Liver (tissue), 9 donors: Measurements from ENCODE around the gene CCR2. TPM values are rescaled to one million over a fixed set of nuclear protein-coding genes. Genes with fewer than 3 reads are reported as not detected.
"Not testable (repeated sequence)": the region's sequence is repeated elsewhere in the genome, so short reads cannot be mapped to it uniquely, and the experiment has no call there.

Experiments
- DNase-seq: peaks from one replicate; pipeline ENCODE4 v3.0.0-alpha.2; 2017; ENCODE audit warnings: low spot score
- H3K27ac ChIP-seq, 2 donors: one replicate each; pipeline ENCODE4 v1.7.0; 2013; ENCODE audit warnings: inconsistent platforms in 2 of 2, low read length in 2 of 2, control low read depth in 1 of 2, low read depth in 1 of 2, mild to moderate bottlenecking in 1 of 2
- H3K27me3 ChIP-seq, 4 donors: one replicate each; pipeline versions ENCODE4 v1.6.1 to v1.7.0; 2013; ENCODE audit warnings: low read length in 3 of 4, inconsistent platforms in 1 of 4, mild to moderate bottlenecking in 1 of 4, moderate library complexity in 1 of 4; ENCODE audit not compliant: control insufficient read depth in 4 of 4, insufficient read depth in 4 of 4
- H3K36me3 ChIP-seq, 4 donors: one replicate each; pipeline versions ENCODE4 v1.6.1 to v1.7.0; 2013; ENCODE audit warnings: low read length in 3 of 4, mild to moderate bottlenecking in 3 of 4, low read depth in 1 of 4, moderate library complexity in 1 of 4; ENCODE audit not compliant: control insufficient read depth in 4 of 4, insufficient read depth in 3 of 4
- H3K4me1 ChIP-seq, 4 donors: one replicate each; pipeline versions ENCODE4 v1.6.1 to v1.7.0; 2013; ENCODE audit warnings: low read length in 3 of 4, mild to moderate bottlenecking in 3 of 4, moderate library complexity in 1 of 4; ENCODE audit not compliant: control insufficient read depth in 4 of 4, insufficient read depth in 4 of 4
- H3K4me3 ChIP-seq, 3 donors: one replicate each; pipeline versions ENCODE4 v1.6.1 to v1.7.0; 2013; ENCODE audit warnings: low read length in 3 of 3, control low read depth in 1 of 3, low read depth in 1 of 3, mild to moderate bottlenecking in 1 of 3
- H3K9ac ChIP-seq, 2 donors: one replicate each; pipeline ENCODE4 v1.7.0; 2013; ENCODE audit warnings: low read length in 2 of 2, mild to moderate bottlenecking in 2 of 2, moderate library complexity in 2 of 2, control low read depth in 1 of 2, low read depth in 1 of 2
- H3K9me3 ChIP-seq, 4 donors: one replicate each; pipeline versions ENCODE4 v1.6.1 to v1.7.0; 2013; ENCODE audit warnings: low read length in 3 of 4; ENCODE audit not compliant: control insufficient read depth in 4 of 4
- ATF3 ChIP-seq: IDR thresholded peaks from 2 replicates; pipeline ENCODE4 v1.6.1; 2016; ENCODE audit warnings: antibody characterized with exemption
- EGR1 ChIP-seq, 2 donors: IDR thresholded peaks; 2 replicates each; pipeline ENCODE4 v1.6.1; 2016 to 2018; ENCODE audit warnings: antibody characterized with exemption in 2 of 2, low read depth in 2 of 2
- FOXA2 ChIP-seq: IDR thresholded peaks from 2 replicates; pipeline ENCODE4 v1.6.1; 2016; ENCODE audit warnings: antibody characterized with exemption
- GABPA ChIP-seq, 2 donors: IDR thresholded peaks in 1 of 2; conservative IDR thresholded peaks in 1 of 2; 2 replicates each; pipeline ENCODE4 v1.6.1; 2016; ENCODE audit warnings: antibody characterized with exemption in 2 of 2, mild to moderate bottlenecking in 1 of 2, moderate library complexity in 1 of 2
- HNF4A ChIP-seq, 2 donors: conservative IDR thresholded peaks; 2 replicates each; pipeline ENCODE4 v1.6.1; 2016; ENCODE audit warnings: antibody characterized with exemption in 2 of 2, mild to moderate bottlenecking in 2 of 2
- HNF4G ChIP-seq: IDR thresholded peaks from 2 replicates; pipeline ENCODE4 v1.6.1; 2016; ENCODE audit warnings: antibody characterized with exemption
- MAX ChIP-seq: IDR thresholded peaks from 2 replicates; pipeline ENCODE4 v1.6.1; 2016; ENCODE audit warnings: antibody characterized with exemption
- RAD21 ChIP-seq, 2 donors: IDR thresholded peaks; 2 replicates each; pipeline ENCODE4 v1.6.1; 2016; ENCODE audit warnings: antibody characterized with exemption in 2 of 2, mild to moderate bottlenecking in 2 of 2
- RXRA ChIP-seq, 2 donors: IDR thresholded peaks; 2 replicates each; pipeline ENCODE4 v1.6.1; 2017 to 2018; ENCODE audit warnings: antibody characterized with exemption in 2 of 2, mild to moderate bottlenecking in 1 of 2
- TAF1 ChIP-seq: conservative IDR thresholded peaks from 2 replicates; pipeline ENCODE4 v1.6.1; 2016; ENCODE audit warnings: antibody characterized with exemption, mild to moderate bottlenecking
- YY1 ChIP-seq: IDR thresholded peaks from 2 replicates; pipeline ENCODE4 v1.6.1; 2016; ENCODE audit warnings: antibody characterized with exemption, mild to moderate bottlenecking
- WGBS: extraction: QIAGEN DNeasy Blood & Tissue Kit; methylation state at CpG from one replicate; pipeline ENCODE4 v1.1.7; 2013; 5-methylcytosine and 5-hydroxymethylcytosine counted together
- polyA plus RNA-seq, 2 donors: library from polyadenylated mRNA; stranded (reverse) in 1 of 2; unstranded in 1 of 2; fragments of 200-250 nt in 1 of 2; fragments of >200 nt in 1 of 2; fragmentation: Nextera tagmentation in 1 of 2; extraction: Ambion mirVana in 1 of 2; gene quantifications; one replicate each; pipeline versions ENCODE4 v1.2.1 to v1.2.3, GENCODE V29; 2013 to 2015
- total RNA-seq, 2 donors: library from RNA; depleted of rRNA; stranded (reverse); fragments of >200 nt; gene quantifications; one replicate each; pipeline ENCODE4 v1.2.3, GENCODE V29; 2014
- TF ChIP-seq, protein P1 (sequence below): IDR thresholded peaks from 2 replicates; pipeline ENCODE4 v1.6.1; 2016; ENCODE audit warnings: antibody characterized with exemption, mild to moderate bottlenecking
- TF ChIP-seq, protein P2 (sequence below): fragments of 150-350 bp; IDR thresholded peaks from 2 replicates; pipeline ENCODE4 v1.5.1; 2017; ENCODE audit warnings: improper control_type of control experiment, low read depth, low read length; ENCODE audit not compliant: missing input control
- donor health status: healthy.
- donor health status: healthy.
- donor health status: healthy.
- donor health status: healthy.
- donor health status: healthy.

CCR2 gene
- total and polyA plus RNA-seq, 4 donors = 0.68 to 3.4 (median 2.4) TPM

DNA sequence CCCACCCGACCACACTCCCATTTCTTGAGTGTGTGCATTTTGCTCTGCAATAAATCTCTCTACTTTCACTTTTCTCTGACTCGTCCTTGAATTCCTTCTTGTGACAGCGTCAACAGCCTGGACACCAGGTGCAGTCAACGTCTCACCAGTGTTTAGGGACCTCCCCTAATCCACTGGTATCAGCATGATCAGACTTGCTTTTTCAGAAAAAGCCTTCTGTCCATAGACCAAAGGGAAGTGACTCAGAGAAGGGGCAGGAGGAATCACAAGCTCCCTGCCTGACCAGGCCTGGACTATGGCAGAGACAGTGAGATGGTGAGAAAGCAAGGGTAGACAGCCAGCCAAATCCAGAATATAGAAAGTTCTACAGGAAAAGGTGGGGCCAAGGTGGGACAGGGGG lies 32.3 kb downstream of the CCR2 start:
- 58% methylated on average over 4 of the region's 4 CpGs for WGBS

DNA sequence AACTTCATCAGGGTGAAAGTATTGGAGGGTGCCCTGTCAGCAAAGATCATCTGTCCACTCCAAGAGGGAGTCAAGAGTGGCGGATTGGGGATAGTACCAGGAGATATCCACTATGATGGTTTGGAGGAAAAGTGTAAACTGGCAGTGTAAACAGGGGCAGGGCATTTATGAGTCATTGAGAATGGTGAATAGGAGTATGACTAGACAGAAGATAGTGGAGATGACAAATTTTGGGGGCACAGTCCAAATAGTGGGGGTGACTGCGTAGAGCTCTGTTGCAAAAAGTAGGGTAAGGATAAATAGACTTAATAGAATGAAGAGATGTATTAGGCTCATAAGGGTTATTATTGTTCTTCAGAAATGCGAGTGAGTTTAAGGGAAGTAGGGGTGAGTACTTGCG lies 34.9 kb downstream of the CCR2 start:
- 77% methylated on average over 4 of the region's 4 CpGs for WGBS
- not testable (repeated sequence) for H3K27me3 ChIP-seq, H3K9ac ChIP-seq, H3K4me1 ChIP-seq, H3K27ac ChIP-seq, H3K4me3 ChIP-seq, DNase-seq, H3K9me3 ChIP-seq, H3K36me3 ChIP-seq

More for the DNA sequence above, 32.3 kb downstream of the CCR2 start:
- no peaks in the 10 kb centered on the region for H3K36me3 ChIP-seq
- no peaks in the 10 kb centered on the region for H3K27me3 ChIP-seq
- H3K4me3 ChIP-seq = no peak overlapping the region
- no peak for DNase-seq
- TF ChIP-seq TAF1 = no peak
- no peak for TF ChIP-seq MAX
- TF ChIP-seq HNF4A (conservative IDR thresholded peaks at IDR 0.05) = no peak
- TF ChIP-seq, protein P1, sequence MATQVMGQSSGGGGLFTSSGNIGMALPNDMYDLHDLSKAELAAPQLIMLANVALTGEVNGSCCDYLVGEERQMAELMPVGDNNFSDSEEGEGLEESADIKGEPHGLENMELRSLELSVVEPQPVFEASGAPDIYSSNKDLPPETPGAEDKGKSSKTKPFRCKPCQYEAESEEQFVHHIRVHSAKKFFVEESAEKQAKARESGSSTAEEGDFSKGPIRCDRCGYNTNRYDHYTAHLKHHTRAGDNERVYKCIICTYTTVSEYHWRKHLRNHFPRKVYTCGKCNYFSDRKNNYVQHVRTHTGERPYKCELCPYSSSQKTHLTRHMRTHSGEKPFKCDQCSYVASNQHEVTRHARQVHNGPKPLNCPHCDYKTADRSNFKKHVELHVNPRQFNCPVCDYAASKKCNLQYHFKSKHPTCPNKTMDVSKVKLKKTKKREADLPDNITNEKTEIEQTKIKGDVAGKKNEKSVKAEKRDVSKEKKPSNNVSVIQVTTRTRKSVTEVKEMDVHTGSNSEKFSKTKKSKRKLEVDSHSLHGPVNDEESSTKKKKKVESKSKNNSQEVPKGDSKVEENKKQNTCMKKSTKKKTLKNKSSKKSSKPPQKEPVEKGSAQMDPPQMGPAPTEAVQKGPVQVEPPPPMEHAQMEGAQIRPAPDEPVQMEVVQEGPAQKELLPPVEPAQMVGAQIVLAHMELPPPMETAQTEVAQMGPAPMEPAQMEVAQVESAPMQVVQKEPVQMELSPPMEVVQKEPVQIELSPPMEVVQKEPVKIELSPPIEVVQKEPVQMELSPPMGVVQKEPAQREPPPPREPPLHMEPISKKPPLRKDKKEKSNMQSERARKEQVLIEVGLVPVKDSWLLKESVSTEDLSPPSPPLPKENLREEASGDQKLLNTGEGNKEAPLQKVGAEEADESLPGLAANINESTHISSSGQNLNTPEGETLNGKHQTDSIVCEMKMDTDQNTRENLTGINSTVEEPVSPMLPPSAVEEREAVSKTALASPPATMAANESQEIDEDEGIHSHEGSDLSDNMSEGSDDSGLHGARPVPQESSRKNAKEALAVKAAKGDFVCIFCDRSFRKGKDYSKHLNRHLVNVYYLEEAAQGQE = no peak
- no peak overlapping the region for H3K27ac ChIP-seq
- no peaks in the 10 kb centered on the region for H3K9me3 ChIP-seq
- H3K9ac ChIP-seq = no peak overlapping the region
- H3K4me1 ChIP-seq = peaks cover 0 to 6% (median under 1%) of the 10 kb centered on the region in 4 donors

DNA sequence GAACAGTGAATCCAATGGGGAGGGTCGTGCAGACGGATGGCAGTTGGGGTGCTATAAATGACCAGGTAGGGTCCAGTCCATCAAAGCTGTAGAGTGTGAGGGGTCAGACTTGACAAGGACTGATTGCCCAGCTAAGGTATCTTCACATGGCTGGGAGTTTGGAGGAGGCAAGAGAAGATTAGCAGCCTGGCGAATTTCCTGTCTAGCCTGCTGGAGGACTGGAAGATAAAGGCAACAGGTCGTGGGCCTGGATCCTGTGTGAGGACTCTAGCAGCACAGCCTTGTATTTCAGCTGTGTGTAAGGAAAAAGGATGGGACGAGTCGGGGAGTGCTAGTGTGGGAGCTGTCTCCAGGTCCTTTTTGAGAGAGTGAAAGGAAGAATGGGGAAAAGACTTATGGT lies 35.4 kb downstream of the CCR2 start:
- TF ChIP-seq FOXA2 (no peak), EGR1 (IDR thresholded peaks at IDR 0.05; ENCODE audit: low read depth in 2 of 2) (no peak), YY1 (no peak), HNF4G (no peak), RAD21 (IDR thresholded peaks at IDR 0.05) (no peak), RXRA (IDR thresholded peaks at IDR 0.05) (no peak), GABPA (IDR thresholded peaks at IDR 0.05 in 1 of 2, conservative IDR thresholded peaks at IDR 0.05 in 1 of 2) (no peak), ATF3 (no peak), MAX (no peak)
- TF ChIP-seq, protein P2, sequence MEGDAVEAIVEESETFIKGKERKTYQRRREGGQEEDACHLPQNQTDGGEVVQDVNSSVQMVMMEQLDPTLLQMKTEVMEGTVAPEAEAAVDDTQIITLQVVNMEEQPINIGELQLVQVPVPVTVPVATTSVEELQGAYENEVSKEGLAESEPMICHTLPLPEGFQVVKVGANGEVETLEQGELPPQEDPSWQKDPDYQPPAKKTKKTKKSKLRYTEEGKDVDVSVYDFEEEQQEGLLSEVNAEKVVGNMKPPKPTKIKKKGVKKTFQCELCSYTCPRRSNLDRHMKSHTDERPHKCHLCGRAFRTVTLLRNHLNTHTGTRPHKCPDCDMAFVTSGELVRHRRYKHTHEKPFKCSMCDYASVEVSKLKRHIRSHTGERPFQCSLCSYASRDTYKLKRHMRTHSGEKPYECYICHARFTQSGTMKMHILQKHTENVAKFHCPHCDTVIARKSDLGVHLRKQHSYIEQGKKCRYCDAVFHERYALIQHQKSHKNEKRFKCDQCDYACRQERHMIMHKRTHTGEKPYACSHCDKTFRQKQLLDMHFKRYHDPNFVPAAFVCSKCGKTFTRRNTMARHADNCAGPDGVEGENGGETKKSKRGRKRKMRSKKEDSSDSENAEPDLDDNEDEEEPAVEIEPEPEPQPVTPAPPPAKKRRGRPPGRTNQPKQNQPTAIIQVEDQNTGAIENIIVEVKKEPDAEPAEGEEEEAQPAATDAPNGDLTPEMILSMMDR = no peak
- H3K27me3 ChIP-seq = no peaks in the 10 kb centered on the region
- no peaks in the 10 kb centered on the region for H3K4me1 ChIP-seq
- no peak overlapping the region for H3K9ac ChIP-seq
- no peak overlapping the region for H3K4me3 ChIP-seq
- DNase-seq = no peak
- no peaks in the 10 kb centered on the region for H3K36me3 ChIP-seq
- H3K27ac ChIP-seq = no peak overlapping the region
- no peaks in the 10 kb centered on the region for H3K9me3 ChIP-seq
- 78% methylated on average over 6 of the region's 6 CpGs for WGBS

DNA sequence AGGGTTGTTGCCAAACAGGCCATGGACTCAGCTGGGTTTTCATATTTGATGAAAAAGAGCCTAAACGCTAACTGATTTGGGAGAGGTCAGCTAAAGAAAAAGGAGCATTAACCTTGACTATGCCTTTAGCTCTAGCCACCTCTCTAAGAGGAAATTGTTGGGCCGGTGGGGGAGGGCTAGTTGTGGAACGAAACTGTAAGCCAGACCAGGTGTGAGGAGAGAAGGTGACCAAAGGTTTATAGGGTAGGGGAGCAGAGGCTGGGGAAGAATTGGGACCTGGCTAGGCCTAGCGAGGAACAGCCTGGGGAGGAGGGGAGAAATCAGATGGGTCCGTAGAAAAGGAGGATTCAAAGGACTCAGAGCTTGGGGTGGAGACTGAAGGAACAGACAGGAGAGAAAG lies 37.6 kb downstream of the CCR2 start:
- DNase-seq, H3K27ac ChIP-seq, H3K4me3 ChIP-seq, H3K27me3 ChIP-seq, H3K9ac ChIP-seq, H3K4me1 ChIP-seq, H3K36me3 ChIP-seq, H3K9me3 ChIP-seq: not testable (repeated sequence)
- WGBS = 96% methylated on average over 5 of the region's 5 CpGs
